ENCODE measurements around the gene FYN. TPM values are rescaled to one million over a fixed set of nuclear protein-coding genes. Genes with fewer than 3 reads are reported as not detected.

The FYN gene
- total and polyA plus RNA-seq, 9 of the 15 experiments (the other 6 are each of a cell fraction or from before 2014, with no cell fraction given): 2.9 to 22.1 (median 11.4) TPM

- TF ChIP-seq PBX2 (CRISPR knock-in tag; IDR thresholded peaks at IDR 0.05; ENCODE audit: low read depth) (no peak), PBX2 (tag; conservative IDR thresholded peaks at IDR 0.05; ENCODE audit: low read depth) (no peak), SP2 (IDR thresholded peaks at IDR 0.05; ENCODE audit: extremely low read depth, low read depth, low read length, poor library complexity, severe bottlenecking) (no peak)
Measured at GRCh38 chr6:111759331-111759835, 113.9 kb downstream of the FYN start (continued).

DNA sequence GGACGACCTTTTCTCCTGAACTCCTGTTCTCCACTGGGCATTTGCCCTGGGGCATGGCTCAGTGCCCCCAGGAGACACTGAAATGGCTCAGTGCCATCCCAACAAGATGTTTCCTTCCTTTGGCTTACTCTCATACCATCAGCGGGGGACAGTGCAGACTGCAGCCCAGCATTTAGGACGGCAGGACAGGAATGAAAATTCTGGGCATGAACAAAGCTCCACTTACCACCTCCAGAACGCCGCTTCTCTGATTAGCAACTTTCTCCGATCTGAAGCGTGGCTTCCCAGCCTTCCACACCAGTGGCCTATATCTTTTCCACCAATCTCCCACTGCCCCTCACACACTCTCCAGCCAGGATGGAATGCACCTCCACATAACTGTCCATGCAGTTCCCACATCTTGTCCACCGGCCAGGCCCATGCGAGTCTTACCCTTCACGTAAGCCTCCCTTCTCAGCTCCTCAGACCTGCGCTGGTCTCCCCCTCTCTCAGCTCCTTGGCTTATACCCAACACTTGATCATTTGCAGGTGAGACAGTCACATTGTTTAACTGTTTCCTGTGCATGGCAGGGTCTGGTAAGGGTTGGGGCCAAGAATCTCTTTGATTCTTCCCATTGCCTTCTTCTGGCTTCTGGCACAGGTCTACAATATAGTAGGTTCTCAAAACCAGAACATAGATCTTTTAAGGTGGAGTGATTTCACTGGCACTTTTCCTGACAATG lies 114.5 kb downstream of the FYN start:
- BruUV-seq (replicated peaks): no TSS peak
- Histone ChIP-seq H3K79me2 (ENCODE audit: control insufficient read depth, insufficient read depth, low read length) (no peaks in the 10 kb centered on the region), H2AFZ (ENCODE audit: low read depth, low read length) (no peak overlapping the region), H3K27me3 (ENCODE audit: control insufficient read depth in 2 of 2, insufficient read depth in 2 of 2, low read length in 2 of 2) (peaks cover 0 to 19% of the 10 kb centered on the region in 2 experiments; a peak in 2 of 5 replicates), H4K20me1 (replicated peaks; ENCODE audit: control insufficient read depth, insufficient read depth, low read length) (no peaks in the 10 kb centered on the region), H3K4me3 (no peak overlapping the region), H3K4me2 (ENCODE audit: insufficient read depth, low read length) (no peak overlapping the region), H3K27ac (ENCODE audit: extremely low read depth, low read depth, low read length) (no peak overlapping the region), H3K9me1 (ENCODE audit: control insufficient read depth, insufficient read depth, low read length) (no peaks in the 10 kb centered on the region), H3K36me3 (ENCODE audit: control insufficient read depth, insufficient read depth, low read length) (no peaks in the 10 kb centered on the region), H3K9ac (ENCODE audit: insufficient read depth in 1 of 2, low read depth in 2 of 2, low read length in 2 of 2) (no peak overlapping the region), H3K4me1 (replicated peaks in 1 of 2; ENCODE audit: control insufficient read depth in 2 of 2, insufficient read depth in 2 of 2, low read length in 2 of 2) (no peaks in the 10 kb centered on the region), H3K9me3 (replicated peaks; ENCODE audit: control insufficient read depth, insufficient read depth, low read depth, low read length) (no peaks in the 10 kb centered on the region)
- FAIRE-seq (no peak), DNase-seq (ENCODE audit: extremely low read depth in 1 of 4, low spot score in 3 of 4) (no peak), ATAC-seq (no peak)
- TF ChIP-seq ZNF561 (CRISPR knock-in tag; conservative IDR thresholded peaks at IDR 0.05): no peak
- TF ChIP-seq, protein P1, sequence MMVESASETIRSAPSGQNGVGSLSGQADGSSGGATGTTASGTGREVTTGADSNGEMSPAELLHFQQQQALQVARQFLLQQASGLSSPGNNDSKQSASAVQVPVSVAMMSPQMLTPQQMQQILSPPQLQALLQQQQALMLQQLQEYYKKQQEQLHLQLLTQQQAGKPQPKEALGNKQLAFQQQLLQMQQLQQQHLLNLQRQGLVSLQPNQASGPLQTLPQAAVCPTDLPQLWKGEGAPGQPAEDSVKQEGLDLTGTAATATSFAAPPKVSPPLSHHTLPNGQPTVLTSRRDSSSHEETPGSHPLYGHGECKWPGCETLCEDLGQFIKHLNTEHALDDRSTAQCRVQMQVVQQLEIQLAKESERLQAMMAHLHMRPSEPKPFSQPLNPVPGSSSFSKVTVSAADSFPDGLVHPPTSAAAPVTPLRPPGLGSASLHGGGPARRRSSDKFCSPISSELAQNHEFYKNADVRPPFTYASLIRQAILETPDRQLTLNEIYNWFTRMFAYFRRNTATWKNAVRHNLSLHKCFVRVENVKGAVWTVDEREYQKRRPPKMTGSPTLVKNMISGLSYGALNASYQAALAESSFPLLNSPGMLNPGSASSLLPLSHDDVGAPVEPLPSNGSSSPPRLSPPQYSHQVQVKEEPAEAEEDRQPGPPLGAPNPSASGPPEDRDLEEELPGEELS (CRISPR knock-in tag; IDR thresholded peaks at IDR 0.05; ENCODE audit: borderline replicate concordance): no peak
- TF ChIP-seq RBM34 (IDR thresholded peaks at IDR 0.05; ENCODE audit: borderline replicate concordance, insufficient read depth, low read length): no peak
- TF ChIP-seq CEBPZ (IDR thresholded peaks at IDR 0.05; ENCODE audit: borderline replicate concordance, low read depth, low read length): no peak
- intact Hi-C loops (cut with micrococcal nuclease): no loop called here
- POLR2A ChIA-PET: interaction anchor here (0.5 kb wide), 1 partner anchor 22 kb away, joined by 3 read pairs; no protein-coding TSS in a partner anchor
- in situ Hi-C loops (cut with MboI): no loop called here
- 18% methylated on average over 10 of the region's 11 CpGs for WGBS (ENCODE audit: insufficient coverage, low coverage, missing lambda C conversion rate)
- CTCF ChIA-PET (ENCODE audit: low intra/inter-chr PET ratio): no interaction called here

Data from K562 (cell line).